Stimulated activated CD4-positive, alpha-beta T cell treated with anti-CD3 and anti-CD28 coated beads, Interleukin-1b, Interleukin-23, amount 100 ng/mL, for 1 hour (primary cell): Measurements from ENCODE around the gene ERCC6L2.

Source experiments
- DNase-seq, 2 donors: peaks; one replicate each; pipeline ENCODE4 v3.0.0-alpha.2; 2020; ENCODE audit warnings: low read depth in 2 of 2

ERCC6L2 gene

GRCh38 chr9:95862343-95862742, 13.1 kb upstream of the ERCC6L2 start:
- no peak for DNase-seq

- no peak for DNase-seq
Measured at GRCh38 chr9:95864852-95865580, 10.5 kb upstream of the ERCC6L2 start.

- no peak for DNase-seq
Measured at GRCh38 chr9:95870352-95870751, 5.1 kb upstream of the ERCC6L2 start.

- DNase-seq, result no peak
Measured at GRCh38 chr9:95870906-95871305, 4.6 kb upstream of the ERCC6L2 start.

GRCh38 chr9:95874303-95874988, 1.0 kb upstream of the ERCC6L2 start:
- no peak for DNase-seq

- peak; percentile 13 to 26 for DNase-seq
Measured at GRCh38 chr9:95874989-95875304, 544 bp upstream of the ERCC6L2 start.

- DNase-seq, result no peak
Measured at GRCh38 chr9:95876138-95876444, 600 bp downstream of the ERCC6L2 start.

GRCh38 chr9:95876595-95876994, 1.1 kb downstream of the ERCC6L2 start:
- DNase-seq, result no peak

GRCh38 chr9:95877984-95878383, 2.5 kb downstream of the ERCC6L2 start:
- no peak for DNase-seq

GRCh38 chr9:95879591-95879990, 4.1 kb downstream of the ERCC6L2 start:
- no peak for DNase-seq

GRCh38 chr9:95880021-95880690, 4.7 kb downstream of the ERCC6L2 start:
- no peak for DNase-seq

- DNase-seq, result no peak
Measured at GRCh38 chr9:95887926-95888497, 12.5 kb downstream of the ERCC6L2 start.

- no peak for DNase-seq
Measured at GRCh38 chr9:95890594-95890993, 15.1 kb downstream of the ERCC6L2 start.

- DNase-seq, result no peak
Measured at GRCh38 chr9:95891067-95891671, 15.7 kb downstream of the ERCC6L2 start.

- DNase-seq, result no peak
Measured at GRCh38 chr9:95892690-95893089, 17.2 kb downstream of the ERCC6L2 start.

- no peak for DNase-seq
Measured at GRCh38 chr9:95896580-95896979, 21.1 kb downstream of the ERCC6L2 start.

- DNase-seq, result no peak
Measured at GRCh38 chr9:95901506-95901905, 26.0 kb downstream of the ERCC6L2 start.

- DNase-seq, result no peak
Measured at GRCh38 chr9:95903398-95903797, 27.9 kb downstream of the ERCC6L2 start.

GRCh38 chr9:95907794-95908193, 32.3 kb downstream of the ERCC6L2 start:
- no peak for DNase-seq

- no peak for DNase-seq
Measured at GRCh38 chr9:95910023-95910707, 34.7 kb downstream of the ERCC6L2 start.

- DNase-seq, result no peak
Measured at GRCh38 chr9:95910770-95911340, 35.4 kb downstream of the ERCC6L2 start.

- DNase-seq, result no peak
Measured at GRCh38 chr9:95912773-95913172, 37.3 kb downstream of the ERCC6L2 start.
